Smooth muscle cell (in vitro differentiated cells): Measurements from ENCODE around the gene H6PD. TPM values are rescaled to one million over a fixed set of nuclear protein-coding genes. Genes with fewer than 3 reads are reported as not detected.

ENCODE experiments used
- DNase-seq: peaks from one replicate; lab custom pipeline; 2025; ENCODE audit not compliant: unreplicated experiment; lab: John Stamatoyannopoulos, UW
- H2AFZ ChIP-seq: fragments of 200-600 bp; sonication (generic); 2 replicates; pipeline ENCODE4 v1.6.0; 2016; ENCODE audit warnings: antibody characterized with exemption, low read depth, mild to moderate bottlenecking
- H3F3A ChIP-seq: fragments of 200-600 bp; sonication (generic); 2 replicates; pipeline ENCODE4 v1.6.0; 2017; ENCODE audit warnings: antibody characterized with exemption, low read depth
- H3K27ac ChIP-seq: fragments of 200-600 bp; sonication (generic); 2 replicates; pipeline ENCODE4 v1.5.1; 2016; ENCODE audit warnings: low read depth, mild to moderate bottlenecking
- H3K27me3 ChIP-seq: fragments of 200-600 bp; sonication (generic); 2 replicates; pipeline ENCODE4 v1.6.1; 2016; ENCODE audit warnings: low read depth, mild to moderate bottlenecking
- H3K36me3 ChIP-seq: fragments of 200-600 bp; sonication (generic); 2 replicates; pipeline ENCODE4 v1.5.1; 2016; ENCODE audit warnings: low read depth
- H3K4me1 ChIP-seq: fragments of 200-600 bp; sonication (generic); 2 replicates; pipeline ENCODE4 v1.5.1; 2016; ENCODE audit warnings: low read depth
- H3K4me2 ChIP-seq: fragments of 200-600 bp; sonication (generic); 2 replicates; pipeline ENCODE4 v1.6.0; 2016; ENCODE audit warnings: mild to moderate bottlenecking
- H3K4me3 ChIP-seq: fragments of 200-600 bp; sonication (generic); 2 replicates; pipeline ENCODE4 v1.5.1; 2016; ENCODE audit warnings: mild to moderate bottlenecking
- H3K79me2 ChIP-seq: fragments of 200-600 bp; sonication (generic); 2 replicates; pipeline ENCODE4 v1.6.0; 2016; ENCODE audit warnings: low read depth, mild to moderate bottlenecking
- H3K9ac ChIP-seq: fragments of 200-600 bp; sonication (generic); 2 replicates; pipeline ENCODE4 v1.6.0; 2016; ENCODE audit warnings: low read depth
- H3K9me3 ChIP-seq: fragments of 200-600 bp; sonication (generic); replicated peaks from 2 replicates; pipeline ENCODE4 v1.5.1; 2016; ENCODE audit warnings: low read depth
- H4K20me1 ChIP-seq: fragments of 200-600 bp; sonication (generic); 2 replicates; pipeline ENCODE4 v1.6.0; 2016; ENCODE audit warnings: low read depth
- WGBS: methylation state at CpG from one replicate; pipeline ENCODE4 v1.1.7; 2016; ENCODE audit warnings: low lambda C conversion rate; 5-methylcytosine and 5-hydroxymethylcytosine counted together
- polyA plus RNA-seq: library from polyadenylated mRNA; unstranded; fragments of >200 nt; fragmentation: Nextera tagmentation; extraction: Ambion mirVana; gene quantifications from 2 replicates; pipeline ENCODE4 v1.2.1, GENCODE V29; 2016
- total RNA-seq: library from RNA; depleted of rRNA; stranded (reverse); fragments of >200 nt; gene quantifications from 2 replicates; pipeline ENCODE4 v1.2.3, GENCODE V29; 2014
- TF ChIP-seq, protein P1 (sequence below): fragments of 200-600 bp; sonication (generic); IDR thresholded peaks from 2 replicates; pipeline ENCODE4 v1.5.1; 2017; ENCODE audit warnings: borderline replicate concordance, mild to moderate bottlenecking, antibody characterized with exemption; ENCODE audit not compliant: insufficient read depth, poor library complexity, severe bottlenecking

The H6PD gene
- total and polyA plus RNA-seq, 2 experiments from 2014 or later: 15.1 to 15.3 TPM

DNA sequence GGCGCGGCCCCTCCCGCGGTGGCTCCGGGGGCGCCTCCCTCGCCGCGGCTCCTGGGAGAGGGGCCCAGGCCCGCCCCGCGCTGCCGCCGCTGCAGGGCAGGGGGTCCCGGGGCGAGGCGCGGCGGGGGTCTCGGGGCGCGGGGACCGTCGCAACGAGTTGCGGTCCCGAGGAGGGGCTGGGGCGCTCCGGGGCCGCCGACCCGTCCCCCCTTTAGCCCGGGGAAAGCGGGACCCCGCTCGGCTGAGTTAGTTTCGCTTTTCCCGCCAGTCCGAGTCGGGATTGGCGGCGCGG is 58.6 kb downstream of the H6PD start:
- DNase-seq: no peak
- no peak overlapping the region for H2AFZ ChIP-seq
- TF ChIP-seq, protein P1, sequence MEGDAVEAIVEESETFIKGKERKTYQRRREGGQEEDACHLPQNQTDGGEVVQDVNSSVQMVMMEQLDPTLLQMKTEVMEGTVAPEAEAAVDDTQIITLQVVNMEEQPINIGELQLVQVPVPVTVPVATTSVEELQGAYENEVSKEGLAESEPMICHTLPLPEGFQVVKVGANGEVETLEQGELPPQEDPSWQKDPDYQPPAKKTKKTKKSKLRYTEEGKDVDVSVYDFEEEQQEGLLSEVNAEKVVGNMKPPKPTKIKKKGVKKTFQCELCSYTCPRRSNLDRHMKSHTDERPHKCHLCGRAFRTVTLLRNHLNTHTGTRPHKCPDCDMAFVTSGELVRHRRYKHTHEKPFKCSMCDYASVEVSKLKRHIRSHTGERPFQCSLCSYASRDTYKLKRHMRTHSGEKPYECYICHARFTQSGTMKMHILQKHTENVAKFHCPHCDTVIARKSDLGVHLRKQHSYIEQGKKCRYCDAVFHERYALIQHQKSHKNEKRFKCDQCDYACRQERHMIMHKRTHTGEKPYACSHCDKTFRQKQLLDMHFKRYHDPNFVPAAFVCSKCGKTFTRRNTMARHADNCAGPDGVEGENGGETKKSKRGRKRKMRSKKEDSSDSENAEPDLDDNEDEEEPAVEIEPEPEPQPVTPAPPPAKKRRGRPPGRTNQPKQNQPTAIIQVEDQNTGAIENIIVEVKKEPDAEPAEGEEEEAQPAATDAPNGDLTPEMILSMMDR: no peak
- H3K27ac ChIP-seq: peak overlapping the region; percentile 82
- H3K9me3 ChIP-seq: no peaks in the 10 kb centered on the region
- peaks cover 11% of the 10 kb centered on the region for H3K4me1 ChIP-seq
- peaks cover 50% of the 10 kb centered on the region for H3K79me2 ChIP-seq
- no CpG with 5 or more reads among the region's 43 CpGs for WGBS
- no peaks in the 10 kb centered on the region for H3K27me3 ChIP-seq
- H3K9ac ChIP-seq: peak overlapping the region; percentile 91
- no peaks in the 10 kb centered on the region for H3K36me3 ChIP-seq
- H3K4me2 ChIP-seq: peak overlapping the region; percentile 97
- peaks cover 44% of the 10 kb centered on the region for H3F3A ChIP-seq
- H3K4me3 ChIP-seq: peak overlapping the region; percentile 99
- H4K20me1 ChIP-seq: peaks cover 48% of the 10 kb centered on the region

DNA sequence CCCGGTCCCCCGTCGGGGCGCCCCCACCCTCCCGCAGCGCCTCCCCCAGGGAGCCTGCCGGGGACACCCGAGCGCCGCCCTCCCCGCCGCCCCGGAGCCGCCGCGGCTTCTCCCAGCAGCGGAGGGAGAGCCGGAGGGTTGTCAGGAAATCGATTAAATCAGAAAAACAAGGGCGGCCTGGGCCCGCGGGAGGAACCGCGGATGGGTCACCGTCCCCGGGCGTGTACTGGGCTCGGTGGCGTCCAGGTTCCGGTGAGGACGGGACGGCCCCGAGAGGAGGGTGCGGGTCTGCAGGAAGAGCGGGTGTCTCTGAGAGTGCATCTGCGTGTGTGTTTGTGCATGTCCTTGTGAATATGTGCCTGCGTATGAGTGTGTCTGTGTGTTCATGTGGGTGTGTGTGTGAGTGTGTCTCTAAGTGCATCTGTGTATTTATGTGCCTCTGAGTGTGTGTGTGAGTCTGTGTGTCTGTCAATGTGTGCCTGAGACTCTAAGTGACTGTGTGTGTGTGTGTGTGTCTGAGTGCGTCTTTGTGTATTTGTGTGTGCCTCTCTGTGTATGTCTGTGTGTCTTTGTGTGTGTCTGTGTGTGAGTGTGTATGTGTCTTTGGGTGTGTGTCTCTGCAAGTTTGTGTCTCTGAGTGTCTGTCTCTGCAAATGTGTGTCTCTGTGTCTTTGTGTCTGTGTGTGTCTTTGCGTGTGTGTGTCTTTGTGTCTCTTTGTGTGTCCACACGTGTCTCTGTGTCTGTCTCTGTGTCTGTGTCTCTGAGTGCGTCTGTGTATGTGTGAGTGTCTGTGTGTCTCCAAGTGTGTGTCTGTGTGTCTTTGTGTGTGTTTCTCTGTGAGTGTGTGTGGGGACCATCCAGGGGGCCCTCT is 59.2 kb downstream of the H6PD start:
- H3K79me2 ChIP-seq: peaks cover 56% of the 10 kb centered on the region

DNA sequence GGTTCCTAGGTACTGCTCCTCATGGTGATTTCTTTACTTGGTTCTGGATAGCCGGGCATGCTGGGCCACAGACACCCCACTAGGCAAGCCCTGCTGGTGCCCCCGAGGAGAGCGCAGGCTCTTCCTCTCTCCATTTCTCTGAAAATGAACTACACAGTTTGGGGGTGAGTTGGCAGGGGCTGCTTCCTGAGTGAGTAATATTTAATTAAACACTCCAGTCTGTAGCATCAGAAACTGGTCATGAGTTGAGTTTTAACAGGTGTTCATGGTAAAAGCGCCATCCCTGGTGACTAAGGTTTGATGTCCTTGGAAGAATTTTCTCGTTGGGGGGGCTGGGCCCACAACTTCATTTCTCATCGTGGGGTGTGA is 59.8 kb downstream of the H6PD start:
- Histone ChIP-seq H2AFZ (no peak overlapping the region), H3F3A (peaks cover 44% of the 10 kb centered on the region), H3K27ac (peak overlapping the region; percentile 82), H3K79me2 (peaks cover 61% of the 10 kb centered on the region), H3K4me3 (peak overlapping the region; percentile 99), H3K9me3 (no peaks in the 10 kb centered on the region), H3K4me2 (peak overlapping the region; percentile 97), H3K27me3 (no peaks in the 10 kb centered on the region), H3K36me3 (no peaks in the 10 kb centered on the region), H4K20me1 (peaks cover 60% of the 10 kb centered on the region), H3K9ac (peak overlapping the region; percentile 91), H3K4me1 (peaks cover 11% of the 10 kb centered on the region)
- TF ChIP-seq, protein P1: no peak
- no peak for DNase-seq
- WGBS: 28% methylated on average over 6 of the region's 6 CpGs

More for the DNA sequence above, 59.2 kb downstream of the H6PD start:
- peaks cover 44% of the 10 kb centered on the region for H3F3A ChIP-seq
- TF ChIP-seq, protein P1: no peak
- H3K4me1 ChIP-seq: peaks cover 11% of the 10 kb centered on the region
- no peaks in the 10 kb centered on the region for H3K36me3 ChIP-seq
- 6% methylated on average over 33 of the region's 41 CpGs for WGBS
- H3K4me2 ChIP-seq: peak overlapping the region; percentile 97
- no peak overlapping the region for H2AFZ ChIP-seq
- H3K4me3 ChIP-seq: peak overlapping the region; percentile 99
- H3K9me3 ChIP-seq: no peaks in the 10 kb centered on the region
- no peaks in the 10 kb centered on the region for H3K27me3 ChIP-seq
- peak overlapping the region; percentile 82 for H3K27ac ChIP-seq
- no peak for DNase-seq
- peaks cover 54% of the 10 kb centered on the region for H4K20me1 ChIP-seq
- peak overlapping the region; percentile 91 for H3K9ac ChIP-seq
